ENCODE results near the gene STRN4. TPM values are rescaled to one million over a fixed set of nuclear protein-coding genes. Genes with fewer than 3 reads are reported as not detected.

STRN4 gene
- total and polyA plus RNA-seq, 2 donors (not counting 1 experiment from before 2014, with no cell fraction given): 33.7 to 56.0 TPM

- no peak overlapping the region for H2AFZ ChIP-seq (ENCODE audit: low read length)
- no peaks in the 10 kb centered on the region for H3K27me3 ChIP-seq (ENCODE audit: control insufficient read depth, insufficient read depth, low read length)
- no peak for TF ChIP-seq EZH2 (IDR thresholded peaks at IDR 0.05; ENCODE audit: low read length, missing control alignments)
- TF ChIP-seq, protein P1, sequence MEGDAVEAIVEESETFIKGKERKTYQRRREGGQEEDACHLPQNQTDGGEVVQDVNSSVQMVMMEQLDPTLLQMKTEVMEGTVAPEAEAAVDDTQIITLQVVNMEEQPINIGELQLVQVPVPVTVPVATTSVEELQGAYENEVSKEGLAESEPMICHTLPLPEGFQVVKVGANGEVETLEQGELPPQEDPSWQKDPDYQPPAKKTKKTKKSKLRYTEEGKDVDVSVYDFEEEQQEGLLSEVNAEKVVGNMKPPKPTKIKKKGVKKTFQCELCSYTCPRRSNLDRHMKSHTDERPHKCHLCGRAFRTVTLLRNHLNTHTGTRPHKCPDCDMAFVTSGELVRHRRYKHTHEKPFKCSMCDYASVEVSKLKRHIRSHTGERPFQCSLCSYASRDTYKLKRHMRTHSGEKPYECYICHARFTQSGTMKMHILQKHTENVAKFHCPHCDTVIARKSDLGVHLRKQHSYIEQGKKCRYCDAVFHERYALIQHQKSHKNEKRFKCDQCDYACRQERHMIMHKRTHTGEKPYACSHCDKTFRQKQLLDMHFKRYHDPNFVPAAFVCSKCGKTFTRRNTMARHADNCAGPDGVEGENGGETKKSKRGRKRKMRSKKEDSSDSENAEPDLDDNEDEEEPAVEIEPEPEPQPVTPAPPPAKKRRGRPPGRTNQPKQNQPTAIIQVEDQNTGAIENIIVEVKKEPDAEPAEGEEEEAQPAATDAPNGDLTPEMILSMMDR (conservative IDR thresholded peaks at IDR 0.05 in 1 of 2, IDR thresholded peaks at IDR 0.05 in 1 of 2; ENCODE audit: low read depth in 1 of 2, low read length in 2 of 2): no peak
- no peaks in the 10 kb centered on the region for H4K20me1 ChIP-seq (ENCODE audit: control insufficient read depth, extremely low read depth, insufficient read depth, low read length)
- no peak overlapping the region for H3K27ac ChIP-seq (ENCODE audit: insufficient read depth, low read length)
- DNase-seq (ENCODE audit: low read depth in 2 of 2): no peak
- H3K4me1 ChIP-seq (ENCODE audit: control insufficient read depth, extremely low read depth, insufficient read depth, low read length): peaks cover 9% of the 10 kb centered on the region
- no peaks in the 10 kb centered on the region for H3K9me3 ChIP-seq (ENCODE audit: control insufficient read depth, insufficient read depth, low read depth, low read length)
- no peak overlapping the region for H3K4me2 ChIP-seq (ENCODE audit: extremely low read depth, insufficient read depth, low read length)
- H3K4me3 ChIP-seq (replicated peaks in 1 of 4; ENCODE audit: control extremely low read depth in 1 of 4, insufficient read depth in 1 of 4, low read depth in 3 of 4, low read length in 4 of 4): no peak overlapping the region
- peaks cover 14% of the 10 kb centered on the region for H3K79me2 ChIP-seq (ENCODE audit: control insufficient read depth, insufficient read depth, low read length)
- H3K9ac ChIP-seq (ENCODE audit: insufficient read depth, low read length): no peak overlapping the region
- peaks cover 57% of the 10 kb centered on the region for H3K36me3 ChIP-seq (ENCODE audit: control insufficient read depth, insufficient read depth, low read length)
Observed at GRCh38 chr19:46726551-46726950, 19.7 kb downstream of the STRN4 start.

GRCh38 chr19:46725859-46726393 is 20.3 kb downstream of the STRN4 start:
- H2AFZ ChIP-seq (ENCODE audit: low read length): no peak overlapping the region
- H3K9ac ChIP-seq (ENCODE audit: insufficient read depth, low read length): no peak overlapping the region
- H3K9me3 ChIP-seq (ENCODE audit: control insufficient read depth, insufficient read depth, low read depth, low read length): no peaks in the 10 kb centered on the region
- no peaks in the 10 kb centered on the region for H3K27me3 ChIP-seq (ENCODE audit: control insufficient read depth, insufficient read depth, low read length)
- no peak overlapping the region for H3K4me2 ChIP-seq (ENCODE audit: extremely low read depth, insufficient read depth, low read length)
- no peak for DNase-seq (ENCODE audit: low read depth in 2 of 2)
- H3K36me3 ChIP-seq (ENCODE audit: control insufficient read depth, insufficient read depth, low read length): peaks cover 59% of the 10 kb centered on the region
- H3K4me1 ChIP-seq (ENCODE audit: control insufficient read depth, extremely low read depth, insufficient read depth, low read length): peaks cover 5% of the 10 kb centered on the region
- TF ChIP-seq EZH2 (IDR thresholded peaks at IDR 0.05; ENCODE audit: low read length, missing control alignments): no peak
- peaks cover 9% of the 10 kb centered on the region for H3K79me2 ChIP-seq (ENCODE audit: control insufficient read depth, insufficient read depth, low read length)
- no peak overlapping the region for H3K27ac ChIP-seq (ENCODE audit: insufficient read depth, low read length)
- H4K20me1 ChIP-seq (ENCODE audit: control insufficient read depth, extremely low read depth, insufficient read depth, low read length): no peaks in the 10 kb centered on the region
- H3K4me3 ChIP-seq (replicated peaks in 1 of 4; ENCODE audit: control extremely low read depth in 1 of 4, insufficient read depth in 1 of 4, low read depth in 3 of 4, low read length in 4 of 4): no peak overlapping the region

DNA sequence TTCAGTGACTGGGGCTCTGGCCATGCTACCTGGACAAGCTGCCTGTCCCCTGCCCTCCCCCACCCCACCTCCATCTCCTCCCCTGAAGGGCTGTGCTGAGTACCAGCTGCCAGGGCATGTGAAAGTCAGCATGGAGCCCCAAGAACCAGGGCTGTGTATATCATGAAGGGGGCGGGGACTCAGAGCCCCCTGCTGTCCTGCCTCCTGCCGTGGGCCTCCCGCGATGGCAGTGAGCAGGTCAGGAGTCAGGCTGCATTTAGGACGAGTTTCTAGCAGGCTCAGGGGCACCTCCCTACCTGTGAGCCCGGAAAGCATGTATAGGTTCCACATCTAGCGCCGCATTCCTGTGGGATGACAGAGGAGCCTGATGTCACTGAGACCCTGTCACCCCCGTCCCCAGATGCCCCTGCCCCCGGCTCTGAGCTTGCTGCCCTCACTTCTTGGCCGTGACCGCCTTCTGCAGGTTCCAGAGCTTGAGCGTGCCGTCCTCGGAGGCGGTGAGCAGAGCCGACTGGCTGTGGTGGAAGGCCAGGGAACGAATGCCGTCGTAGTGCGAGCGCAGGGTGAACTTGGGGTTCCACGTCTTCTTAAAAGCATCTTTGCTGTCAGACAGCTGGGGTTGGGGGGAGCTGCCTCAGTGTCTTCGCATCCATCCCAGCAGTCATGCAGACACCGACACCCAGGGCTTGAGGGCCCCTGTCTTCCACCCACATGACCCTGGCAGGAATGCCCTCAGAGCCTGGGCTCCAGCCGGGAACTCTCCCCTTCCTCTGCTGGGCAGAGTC is 21.0 kb downstream of the STRN4 start:
- H3K9ac ChIP-seq (ENCODE audit: insufficient read depth, low read length): no peak overlapping the region
- no peaks in the 10 kb centered on the region for H3K27me3 ChIP-seq (ENCODE audit: control insufficient read depth, insufficient read depth, low read length)
- H3K9me3 ChIP-seq (ENCODE audit: control insufficient read depth, insufficient read depth, low read depth, low read length): no peaks in the 10 kb centered on the region
- TF ChIP-seq EZH2 (IDR thresholded peaks at IDR 0.05; ENCODE audit: low read length, missing control alignments): no peak
- TF ChIP-seq, protein P1 (conservative IDR thresholded peaks at IDR 0.05 in 1 of 2, IDR thresholded peaks at IDR 0.05 in 1 of 2; ENCODE audit: low read depth in 1 of 2, low read length in 2 of 2): no peak
- H2AFZ ChIP-seq (ENCODE audit: low read length): no peak overlapping the region
- peaks cover 6% of the 10 kb centered on the region for H3K79me2 ChIP-seq (ENCODE audit: control insufficient read depth, insufficient read depth, low read length)
- peaks cover 60% of the 10 kb centered on the region for H3K36me3 ChIP-seq (ENCODE audit: control insufficient read depth, insufficient read depth, low read length)
- no peaks in the 10 kb centered on the region for H4K20me1 ChIP-seq (ENCODE audit: control insufficient read depth, extremely low read depth, insufficient read depth, low read length)
- H3K4me2 ChIP-seq (ENCODE audit: extremely low read depth, insufficient read depth, low read length): no peak overlapping the region
- no peak for DNase-seq (ENCODE audit: low read depth in 2 of 2)
- no peaks in the 10 kb centered on the region for H3K4me1 ChIP-seq (ENCODE audit: control insufficient read depth, extremely low read depth, insufficient read depth, low read length)
- no peak overlapping the region for H3K27ac ChIP-seq (ENCODE audit: insufficient read depth, low read length)
- H3K4me3 ChIP-seq (replicated peaks in 1 of 4; ENCODE audit: control extremely low read depth in 1 of 4, insufficient read depth in 1 of 4, low read depth in 3 of 4, low read length in 4 of 4): no peak overlapping the region

Data from fibroblast of lung (primary cell).